HEK293 (cell line): ENCODE measurements around the gene ATRAID.

Source experiments
- CTCF ChIA-PET: fragments of 350-600 bp; formaldehyde crosslinking; extraction: SDS; loops from one replicate; lab custom pipeline; 2021; ENCODE audit warnings: antibody characterized with exemption; lab: Yijun Ruan, JAX
- POLR2A ChIA-PET: fragments of 300-600 bp; formaldehyde crosslinking; extraction: SDS; loops from one replicate; lab custom pipeline; 2020; ENCODE audit warnings: antibody characterized with exemption, inconsistent platforms; lab: Yijun Ruan, JAX
- H3K27ac ChIP-seq: fragments of 200-500 bp; sonication (Bioruptor generic); 2 replicates; pipeline ENCODE4 v1.5.1; 2014; ENCODE audit warnings: low read depth, low read length, control low read depth, inconsistent platforms; ENCODE audit errors: extremely low read depth
- H3K36me3 ChIP-seq, 2 experiments: fragments of 200-500 bp in 1 of 2; sonication (Bioruptor generic) in 1 of 2; 1 replicate in 1 of 2; 2 replicates in 1 of 2; pipeline ENCODE4 v1.5.1; 2014 to 2017; ENCODE audit warnings: inconsistent platforms in 2 of 2, low read length in 2 of 2; ENCODE audit not compliant: control insufficient read depth in 2 of 2, insufficient read depth in 1 of 2
- H3K4me1 ChIP-seq: fragments of 200-500 bp; sonication (Bioruptor generic); 2 replicates; pipeline ENCODE4 v1.5.1; 2014; ENCODE audit warnings: mild to moderate bottlenecking, low read length, inconsistent platforms; ENCODE audit not compliant: control insufficient read depth, insufficient read depth
- H3K4me3 ChIP-seq: 2 replicates; pipeline ENCODE4 v1.5.1; 2011; ENCODE audit warnings: low read depth, mild to moderate bottlenecking, control low read depth, low read length, moderate library complexity
- H3K9me3 ChIP-seq: fragments of 200-500 bp; sonication (Bioruptor generic); 2 replicates; pipeline ENCODE4 v1.5.1; 2014; ENCODE audit warnings: low read depth, low read length, inconsistent platforms; ENCODE audit not compliant: control insufficient read depth, insufficient read depth
- EGR2 ChIP-seq: fragments of 450-650 bp; formaldehyde crosslinking; IDR thresholded peaks from 2 replicates; pipeline ENCODE4 v1.5.1; 2016; ENCODE audit warnings: low read depth, missing biosample characterization, missing genetic modification characterization
- SCRT1 ChIP-seq: fragments of 450-650 bp; formaldehyde crosslinking; IDR thresholded peaks from 2 replicates; pipeline ENCODE4 v1.5.1; 2016; ENCODE audit warnings: missing biosample characterization, missing genetic modification characterization, borderline replicate concordance
- SCRT2 ChIP-seq: fragments of 450-650 bp; formaldehyde crosslinking; IDR thresholded peaks from 2 replicates; pipeline ENCODE4 v1.5.1; 2016; ENCODE audit warnings: missing biosample characterization, missing genetic modification characterization
- YY2 ChIP-seq: fragments of 450-650 bp; formaldehyde crosslinking; IDR thresholded peaks from 2 replicates; pipeline ENCODE4 v1.5.1; 2016; ENCODE audit warnings: missing biosample characterization, missing genetic modification characterization
- ZNF112 ChIP-seq: fragments of 450-650 bp; formaldehyde crosslinking; IDR thresholded peaks from 2 replicates; pipeline ENCODE4 v1.5.0; 2017; ENCODE audit warnings: missing biosample characterization, missing genetic modification characterization
- ZNF175 ChIP-seq: fragments of 450-650 bp; formaldehyde crosslinking; IDR thresholded peaks from 2 replicates; pipeline ENCODE4 v1.5.1; 2016; ENCODE audit warnings: missing biosample characterization, missing genetic modification characterization
- ZNF184 ChIP-seq: fragments of 450-650 bp; IDR thresholded peaks from 2 replicates; pipeline ENCODE4 v1.5.1; 2018; ENCODE audit warnings: missing biosample characterization, mild to moderate bottlenecking, missing genetic modification characterization
- ZNF610 ChIP-seq: fragments of 450-650 bp; formaldehyde crosslinking; IDR thresholded peaks from 2 replicates; pipeline ENCODE4 v1.5.1; 2016; ENCODE audit warnings: missing biosample characterization, missing genetic modification characterization, borderline replicate concordance
- ZNF623 ChIP-seq: fragments of 450-650 bp; formaldehyde crosslinking; IDR thresholded peaks from 2 replicates; pipeline ENCODE4 v1.5.1; 2016; ENCODE audit warnings: missing biosample characterization, missing genetic modification characterization
- ZNF654 ChIP-seq: fragments of 450-650 bp; formaldehyde crosslinking; IDR thresholded peaks from 2 replicates; pipeline ENCODE4 v1.5.1; 2016; ENCODE audit warnings: low read depth, missing biosample characterization, missing genetic modification characterization
- ZNF747 ChIP-seq: fragments of 450-650 bp; formaldehyde crosslinking; IDR thresholded peaks from 2 replicates; pipeline ENCODE4 v1.5.1; 2016; ENCODE audit warnings: missing biosample characterization, missing genetic modification characterization
- ZNF76 ChIP-seq: fragments of 450-650 bp; formaldehyde crosslinking; IDR thresholded peaks from 2 replicates; pipeline ENCODE4; 2016; ENCODE audit warnings: low read depth, missing biosample characterization, missing genetic modification characterization, borderline replicate concordance
- ZNF792 ChIP-seq: fragments of 450-650 bp; formaldehyde crosslinking; IDR thresholded peaks from 2 replicates; pipeline ENCODE4 v1.5.1; 2016; ENCODE audit warnings: missing biosample characterization, missing genetic modification characterization
- ZNF830 ChIP-seq: fragments of 450-650 bp; IDR thresholded peaks from 2 replicates; pipeline ENCODE4 v1.5.0; 2018; ENCODE audit warnings: missing biosample characterization, missing genetic modification characterization, low read depth, mild to moderate bottlenecking, moderate library complexity
- TF ChIP-seq, protein P1 (sequence below): fragments of 450-650 bp; formaldehyde crosslinking; IDR thresholded peaks from 2 replicates; pipeline ENCODE4 v1.5.1; 2016; ENCODE audit warnings: missing biosample characterization, missing genetic modification characterization
- TF ChIP-seq, protein P2 (sequence below): fragments of 450-650 bp; formaldehyde crosslinking; IDR thresholded peaks from 2 replicates; pipeline ENCODE4 v1.5.1; 2016; ENCODE audit warnings: missing biosample characterization, missing genetic modification characterization

ATRAID gene

DNA sequence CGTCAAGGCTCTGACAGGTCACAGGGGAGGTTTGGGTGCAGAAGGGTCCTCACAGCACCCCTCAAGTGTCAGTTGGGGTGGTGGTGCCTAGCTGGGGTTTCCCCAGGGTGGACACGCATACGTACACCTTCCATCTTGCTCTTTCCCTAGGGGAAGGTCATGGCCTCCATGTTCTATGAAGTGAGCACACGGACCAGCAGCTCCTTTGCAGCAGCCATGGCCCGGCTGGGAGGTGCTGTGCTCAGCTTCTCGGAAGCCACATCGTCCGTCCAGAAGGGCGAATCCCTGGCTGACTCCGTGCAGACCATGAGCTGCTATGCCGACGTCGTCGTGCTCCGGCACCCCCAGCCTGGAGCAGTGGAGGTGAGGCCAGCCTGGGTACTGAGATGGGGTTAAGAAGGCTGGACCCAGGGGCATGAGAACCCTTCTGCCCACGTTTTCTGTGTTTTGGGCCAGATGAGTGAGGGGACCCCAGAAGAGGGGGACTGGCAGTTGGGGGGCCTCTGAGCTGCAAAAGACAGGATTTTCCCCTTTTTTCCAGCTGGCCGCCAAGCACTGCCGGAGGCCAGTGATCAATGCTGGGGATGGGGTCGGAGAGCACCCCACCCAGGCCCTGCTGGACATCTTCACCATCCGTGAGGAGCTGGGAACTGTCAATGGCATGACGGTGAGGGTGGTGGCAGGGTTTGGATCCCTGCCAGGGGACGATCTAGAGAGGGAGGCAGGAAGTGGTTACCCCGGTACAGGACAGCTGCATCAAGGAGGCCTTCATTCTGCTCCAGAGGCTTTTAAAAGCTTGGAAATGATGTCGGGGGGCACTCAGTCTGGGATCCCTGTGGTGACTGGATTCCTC is 30.1 kb downstream of the ATRAID start:
- H3K4me3 ChIP-seq = no peak overlapping the region

DNA sequence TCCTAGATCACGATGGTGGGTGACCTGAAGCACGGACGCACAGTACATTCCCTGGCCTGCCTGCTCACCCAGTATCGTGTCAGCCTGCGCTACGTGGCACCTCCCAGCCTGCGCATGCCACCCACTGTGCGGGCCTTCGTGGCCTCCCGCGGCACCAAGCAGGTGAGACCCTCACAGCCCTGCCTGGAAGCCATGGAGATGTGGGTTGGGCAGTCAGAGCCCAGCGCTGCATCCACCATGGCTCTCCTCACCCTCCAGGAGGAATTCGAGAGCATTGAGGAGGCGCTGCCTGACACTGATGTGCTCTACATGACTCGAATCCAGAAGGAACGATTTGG is 30.7 kb downstream of the ATRAID start:
- H3K36me3 ChIP-seq = peaks cover 5 to 75% of the 10 kb centered on the region in 2 experiments; a peak in 2 of 3 replicates
- TF ChIP-seq ZNF610 (tag by site-specific recombination) (no peak), YY2 (no peak), ZNF623 (tag by site-specific recombination) (no peak), ZNF792 (tag by site-specific recombination) (no peak), ZNF175 (tag by site-specific recombination) (no peak), ZNF747 (tag by site-specific recombination) (no peak), ZNF184 (tag by site-specific recombination) (no peak), ZNF830 (no peak), ZNF76 (tag by site-specific recombination) (no peak)
- TF ChIP-seq, protein P1, sequence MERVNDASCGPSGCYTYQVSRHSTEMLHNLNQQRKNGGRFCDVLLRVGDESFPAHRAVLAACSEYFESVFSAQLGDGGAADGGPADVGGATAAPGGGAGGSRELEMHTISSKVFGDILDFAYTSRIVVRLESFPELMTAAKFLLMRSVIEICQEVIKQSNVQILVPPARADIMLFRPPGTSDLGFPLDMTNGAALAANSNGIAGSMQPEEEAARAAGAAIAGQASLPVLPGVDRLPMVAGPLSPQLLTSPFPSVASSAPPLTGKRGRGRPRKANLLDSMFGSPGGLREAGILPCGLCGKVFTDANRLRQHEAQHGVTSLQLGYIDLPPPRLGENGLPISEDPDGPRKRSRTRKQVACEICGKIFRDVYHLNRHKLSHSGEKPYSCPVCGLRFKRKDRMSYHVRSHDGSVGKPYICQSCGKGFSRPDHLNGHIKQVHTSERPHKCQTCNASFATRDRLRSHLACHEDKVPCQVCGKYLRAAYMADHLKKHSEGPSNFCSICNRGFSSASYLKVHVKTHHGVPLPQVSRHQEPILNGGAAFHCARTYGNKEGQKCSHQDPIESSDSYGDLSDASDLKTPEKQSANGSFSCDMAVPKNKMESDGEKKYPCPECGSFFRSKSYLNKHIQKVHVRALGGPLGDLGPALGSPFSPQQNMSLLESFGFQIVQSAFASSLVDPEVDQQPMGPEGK = no peak
- H3K4me1 ChIP-seq = no peaks in the 10 kb centered on the region
- ChIA-PET POLR2A (no interaction called here), CTCF (no interaction called here)
- no peaks in the 10 kb centered on the region for H3K9me3 ChIP-seq
- no peak overlapping the region for H3K27ac ChIP-seq
- no peak overlapping the region for H3K4me3 ChIP-seq

More for the DNA sequence above, 30.1 kb downstream of the ATRAID start:
- POLR2A ChIA-PET = no interaction called here
- TF ChIP-seq EGR2 (no peak), ZNF654 (tag by site-specific recombination) (no peak)
- TF ChIP-seq, all 188 proteins: peak for 0
- CTCF ChIA-PET = interaction anchor here (0.8 kb wide), 1 partner anchor 61 kb away, joined by 3 read pairs; no protein-coding TSS in a partner anchor
- peaks cover 7 to 81% of the 10 kb centered on the region in 2 experiments; a peak in 2 of 3 replicates for H3K36me3 ChIP-seq
- no peaks in the 10 kb centered on the region for H3K4me1 ChIP-seq
- no peak overlapping the region for H3K27ac ChIP-seq
- no peaks in the 10 kb centered on the region for H3K9me3 ChIP-seq

DNA sequence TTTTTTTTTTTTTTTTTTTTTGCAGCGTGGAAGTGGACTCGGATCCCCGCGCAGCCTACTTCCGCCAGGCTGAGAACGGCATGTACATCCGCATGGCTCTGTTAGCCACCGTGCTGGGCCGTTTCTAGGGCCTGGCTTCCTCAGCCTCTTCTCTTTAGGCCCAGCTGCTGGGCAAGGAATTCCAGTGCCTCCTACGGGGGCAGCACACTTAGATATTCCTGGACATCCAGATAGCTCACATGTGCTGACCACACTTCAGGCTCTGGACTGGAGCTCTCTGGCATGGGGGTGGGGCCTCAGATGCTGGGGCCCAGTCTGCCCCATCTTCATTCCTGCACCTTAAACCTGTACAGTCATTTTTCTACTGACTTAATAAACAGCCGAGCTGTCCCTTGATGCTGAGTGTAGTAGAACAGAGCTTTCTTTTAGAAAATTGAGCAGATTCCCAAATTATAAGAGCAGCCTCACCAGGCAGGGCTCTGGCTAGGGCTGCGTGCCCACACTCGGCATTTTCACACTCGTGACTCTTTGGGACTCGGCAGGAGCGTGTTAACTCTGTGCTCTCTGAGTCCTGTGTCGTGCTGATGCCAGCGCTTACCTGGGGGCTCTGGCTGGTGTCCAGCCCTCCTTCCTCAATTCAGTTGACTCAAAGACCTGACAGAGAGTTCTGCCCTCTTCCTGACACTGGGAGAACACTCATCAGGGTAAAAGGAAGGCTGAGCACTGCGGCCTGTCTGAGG is 31.7 kb downstream of the ATRAID start:
- ChIA-PET POLR2A (no interaction called here), CTCF (interaction anchor here (0.6 to 0.8 kb wide), 3 partner anchors 18 to 77 kb away, joined by 3 to 4 read pairs (median 3); no protein-coding TSS in a partner anchor)
- Histone ChIP-seq H3K4me3 (no peak overlapping the region), H3K4me1 (no peaks in the 10 kb centered on the region), H3K36me3 (peaks cover 5 to 65% of the 10 kb centered on the region in 2 experiments; a peak in 2 of 3 replicates), H3K9me3 (no peaks in the 10 kb centered on the region), H3K27ac (no peak overlapping the region)
- TF ChIP-seq SCRT1 (tag by site-specific recombination) (no peak), ZNF112 (no peak), SCRT2 (no peak)
- TF ChIP-seq, protein P2, sequence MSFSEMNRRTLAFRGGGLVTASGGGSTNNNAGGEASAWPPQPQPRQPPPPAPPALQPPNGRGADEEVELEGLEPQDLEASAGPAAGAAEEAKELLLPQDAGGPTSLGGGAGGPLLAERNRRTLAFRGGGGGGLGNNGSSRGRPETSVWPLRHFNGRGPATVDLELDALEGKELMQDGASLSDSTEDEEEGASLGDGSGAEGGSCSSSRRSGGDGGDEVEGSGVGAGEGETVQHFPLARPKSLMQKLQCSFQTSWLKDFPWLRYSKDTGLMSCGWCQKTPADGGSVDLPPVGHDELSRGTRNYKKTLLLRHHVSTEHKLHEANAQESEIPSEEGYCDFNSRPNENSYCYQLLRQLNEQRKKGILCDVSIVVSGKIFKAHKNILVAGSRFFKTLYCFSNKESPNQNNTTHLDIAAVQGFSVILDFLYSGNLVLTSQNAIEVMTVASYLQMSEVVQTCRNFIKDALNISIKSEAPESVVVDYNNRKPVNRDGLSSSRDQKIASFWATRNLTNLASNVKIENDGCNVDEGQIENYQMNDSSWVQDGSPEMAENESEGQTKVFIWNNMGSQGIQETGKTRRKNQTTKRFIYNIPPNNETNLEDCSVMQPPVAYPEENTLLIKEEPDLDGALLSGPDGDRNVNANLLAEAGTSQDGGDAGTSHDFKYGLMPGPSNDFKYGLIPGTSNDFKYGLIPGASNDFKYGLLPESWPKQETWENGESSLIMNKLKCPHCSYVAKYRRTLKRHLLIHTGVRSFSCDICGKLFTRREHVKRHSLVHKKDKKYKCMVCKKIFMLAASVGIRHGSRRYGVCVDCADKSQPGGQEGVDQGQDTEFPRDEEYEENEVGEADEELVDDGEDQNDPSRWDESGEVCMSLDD (tag by site-specific recombination) = no peak
